ENCODE data around the gene MEA1.

DNA sequence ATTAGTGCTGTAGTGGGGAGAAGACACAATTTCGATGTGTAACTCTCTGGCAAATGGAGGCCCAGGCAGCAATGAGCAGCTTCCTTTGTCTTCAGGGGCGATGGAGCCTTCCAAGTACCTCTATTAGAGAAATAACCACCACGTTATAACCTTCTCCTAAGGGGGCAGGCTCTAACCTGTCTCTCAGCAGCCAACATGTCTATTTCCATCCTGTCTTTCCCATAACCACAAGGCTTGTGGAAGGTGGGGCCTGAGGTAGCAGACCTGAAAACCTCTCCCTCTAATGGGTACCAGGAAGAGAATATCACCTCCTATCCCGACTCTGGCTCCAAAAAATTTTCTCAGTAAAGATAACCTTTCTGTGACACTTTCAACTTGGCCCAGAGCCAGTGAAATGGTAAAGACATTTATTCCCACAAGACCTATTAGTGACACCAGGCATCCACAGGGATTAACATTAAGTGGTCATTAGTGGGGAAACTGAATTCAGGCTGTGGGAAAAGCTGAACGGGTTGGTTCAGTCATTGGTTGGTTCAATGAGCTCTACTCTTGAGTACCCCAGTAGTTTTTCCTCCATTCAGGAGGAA, 38.7 kb downstream of the MEA1 start:
- TF ChIP-seq CTCF (IDR thresholded peaks at IDR 0.05; ENCODE audit: low read depth, low read length, missing input control), result no peak
- TF ChIP-seq SP1 (IDR thresholded peaks at IDR 0.05), result no peak
- TF ChIP-seq, protein P1, sequence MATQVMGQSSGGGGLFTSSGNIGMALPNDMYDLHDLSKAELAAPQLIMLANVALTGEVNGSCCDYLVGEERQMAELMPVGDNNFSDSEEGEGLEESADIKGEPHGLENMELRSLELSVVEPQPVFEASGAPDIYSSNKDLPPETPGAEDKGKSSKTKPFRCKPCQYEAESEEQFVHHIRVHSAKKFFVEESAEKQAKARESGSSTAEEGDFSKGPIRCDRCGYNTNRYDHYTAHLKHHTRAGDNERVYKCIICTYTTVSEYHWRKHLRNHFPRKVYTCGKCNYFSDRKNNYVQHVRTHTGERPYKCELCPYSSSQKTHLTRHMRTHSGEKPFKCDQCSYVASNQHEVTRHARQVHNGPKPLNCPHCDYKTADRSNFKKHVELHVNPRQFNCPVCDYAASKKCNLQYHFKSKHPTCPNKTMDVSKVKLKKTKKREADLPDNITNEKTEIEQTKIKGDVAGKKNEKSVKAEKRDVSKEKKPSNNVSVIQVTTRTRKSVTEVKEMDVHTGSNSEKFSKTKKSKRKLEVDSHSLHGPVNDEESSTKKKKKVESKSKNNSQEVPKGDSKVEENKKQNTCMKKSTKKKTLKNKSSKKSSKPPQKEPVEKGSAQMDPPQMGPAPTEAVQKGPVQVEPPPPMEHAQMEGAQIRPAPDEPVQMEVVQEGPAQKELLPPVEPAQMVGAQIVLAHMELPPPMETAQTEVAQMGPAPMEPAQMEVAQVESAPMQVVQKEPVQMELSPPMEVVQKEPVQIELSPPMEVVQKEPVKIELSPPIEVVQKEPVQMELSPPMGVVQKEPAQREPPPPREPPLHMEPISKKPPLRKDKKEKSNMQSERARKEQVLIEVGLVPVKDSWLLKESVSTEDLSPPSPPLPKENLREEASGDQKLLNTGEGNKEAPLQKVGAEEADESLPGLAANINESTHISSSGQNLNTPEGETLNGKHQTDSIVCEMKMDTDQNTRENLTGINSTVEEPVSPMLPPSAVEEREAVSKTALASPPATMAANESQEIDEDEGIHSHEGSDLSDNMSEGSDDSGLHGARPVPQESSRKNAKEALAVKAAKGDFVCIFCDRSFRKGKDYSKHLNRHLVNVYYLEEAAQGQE (IDR thresholded peaks at IDR 0.05), result no peak
- TF ChIP-seq EGR1 (IDR thresholded peaks at IDR 0.05; ENCODE audit: low read depth in 2 of 2), result no peak
- TF ChIP-seq HNF4G (IDR thresholded peaks at IDR 0.05), result no peak
- TF ChIP-seq JUND (IDR thresholded peaks at IDR 0.05), result no peak
- TF ChIP-seq FOXA1 (IDR thresholded peaks at IDR 0.05), result no peak
